Measurements from ENCODE around the gene NDUFV1. TPM values are rescaled to one million over a fixed set of nuclear protein-coding genes. Genes with fewer than 3 reads are reported as not detected.

NDUFV1 gene
- total and polyA plus RNA-seq, 9 of the 15 experiments (the other 6 are each of a cell fraction or from before 2014, with no cell fraction given), result 10.8 to 423 (median 209) TPM

DNA sequence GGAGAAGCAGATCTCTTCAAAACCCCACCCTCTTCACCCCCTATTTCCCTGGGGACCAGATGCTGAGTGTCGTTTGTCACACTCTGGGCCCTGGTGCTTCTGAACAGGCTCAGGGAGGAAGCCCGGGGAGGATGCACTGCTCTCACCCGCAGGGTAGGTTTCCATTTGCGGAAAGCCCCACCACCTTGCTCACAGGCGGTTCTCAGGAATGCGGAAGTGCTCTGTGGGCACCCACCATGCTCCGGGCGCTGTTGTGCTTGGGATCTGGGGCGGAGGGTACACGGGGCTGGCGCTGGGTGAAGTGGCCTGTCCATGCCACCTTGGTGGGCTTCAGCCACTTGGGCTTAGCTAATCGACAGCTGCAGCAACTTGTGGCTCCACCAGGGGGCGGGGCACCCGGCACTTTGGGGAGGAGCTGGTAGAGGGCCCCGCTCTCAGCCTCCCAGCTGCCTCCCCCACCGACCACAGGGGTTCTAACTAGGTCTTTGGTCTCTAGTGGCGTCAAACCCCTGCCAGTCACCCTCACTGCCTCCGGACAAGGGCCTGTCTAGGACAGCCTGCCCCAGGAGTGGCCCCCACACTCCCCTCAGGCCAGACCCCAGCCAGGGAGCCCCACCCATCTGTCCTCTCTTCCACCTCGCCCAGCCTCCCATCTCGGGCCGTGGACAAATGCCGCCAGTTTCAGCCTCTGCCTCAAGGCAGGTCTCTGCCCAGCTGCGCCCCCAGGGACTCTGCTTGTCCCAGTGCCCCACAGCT, 7.4 kb downstream of the NDUFV1 start (continued):
- TF ChIP-seq, protein P1, sequence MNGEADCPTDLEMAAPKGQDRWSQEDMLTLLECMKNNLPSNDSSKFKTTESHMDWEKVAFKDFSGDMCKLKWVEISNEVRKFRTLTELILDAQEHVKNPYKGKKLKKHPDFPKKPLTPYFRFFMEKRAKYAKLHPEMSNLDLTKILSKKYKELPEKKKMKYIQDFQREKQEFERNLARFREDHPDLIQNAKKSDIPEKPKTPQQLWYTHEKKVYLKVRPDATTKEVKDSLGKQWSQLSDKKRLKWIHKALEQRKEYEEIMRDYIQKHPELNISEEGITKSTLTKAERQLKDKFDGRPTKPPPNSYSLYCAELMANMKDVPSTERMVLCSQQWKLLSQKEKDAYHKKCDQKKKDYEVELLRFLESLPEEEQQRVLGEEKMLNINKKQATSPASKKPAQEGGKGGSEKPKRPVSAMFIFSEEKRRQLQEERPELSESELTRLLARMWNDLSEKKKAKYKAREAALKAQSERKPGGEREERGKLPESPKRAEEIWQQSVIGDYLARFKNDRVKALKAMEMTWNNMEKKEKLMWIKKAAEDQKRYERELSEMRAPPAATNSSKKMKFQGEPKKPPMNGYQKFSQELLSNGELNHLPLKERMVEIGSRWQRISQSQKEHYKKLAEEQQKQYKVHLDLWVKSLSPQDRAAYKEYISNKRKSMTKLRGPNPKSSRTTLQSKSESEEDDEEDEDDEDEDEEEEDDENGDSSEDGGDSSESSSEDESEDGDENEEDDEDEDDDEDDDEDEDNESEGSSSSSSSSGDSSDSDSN (IDR thresholded peaks at IDR 0.05; ENCODE audit: borderline replicate concordance in 1 of 2, low read depth in 2 of 2, low read length in 2 of 2), result no peak
- TF ChIP-seq, protein P2, sequence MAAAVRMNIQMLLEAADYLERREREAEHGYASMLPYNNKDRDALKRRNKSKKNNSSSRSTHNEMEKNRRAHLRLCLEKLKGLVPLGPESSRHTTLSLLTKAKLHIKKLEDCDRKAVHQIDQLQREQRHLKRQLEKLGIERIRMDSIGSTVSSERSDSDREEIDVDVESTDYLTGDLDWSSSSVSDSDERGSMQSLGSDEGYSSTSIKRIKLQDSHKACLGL (CRISPR knock-in tag; IDR thresholded peaks at IDR 0.05; ENCODE audit: borderline replicate concordance, poor library complexity, severe bottlenecking), result no peak
- no peak for TF ChIP-seq ZNF197 (CRISPR knock-in tag; IDR thresholded peaks at IDR 0.05; ENCODE audit: low read depth)
- TF ChIP-seq, protein P3, sequence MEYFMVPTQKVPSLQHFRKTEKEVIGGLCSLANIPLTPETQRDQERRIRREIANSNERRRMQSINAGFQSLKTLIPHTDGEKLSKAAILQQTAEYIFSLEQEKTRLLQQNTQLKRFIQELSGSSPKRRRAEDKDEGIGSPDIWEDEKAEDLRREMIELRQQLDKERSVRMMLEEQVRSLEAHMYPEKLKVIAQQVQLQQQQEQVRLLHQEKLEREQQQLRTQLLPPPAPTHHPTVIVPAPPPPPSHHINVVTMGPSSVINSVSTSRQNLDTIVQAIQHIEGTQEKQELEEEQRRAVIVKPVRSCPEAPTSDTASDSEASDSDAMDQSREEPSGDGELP (CRISPR knock-in tag; IDR thresholded peaks at IDR 0.05; ENCODE audit: borderline replicate concordance), result peak; percentile 49; the same call in 1 of the 2 replicates
- TF ChIP-seq HMGN3 (IDR thresholded peaks at IDR 0.05; ENCODE audit: borderline replicate concordance, extremely low read depth, insufficient read length, low read depth, low read length), result peak; percentile 46
- TF ChIP-seq SP1 (CRISPR knock-in tag; IDR thresholded peaks at IDR 0.05), result peak; percentile 28; the same call in 1 of the 2 replicates
- TF ChIP-seq ELF2 (CRISPR knock-in tag; IDR thresholded peaks at IDR 0.05), result peak; percentile 80
- no peak for TF ChIP-seq HDAC8 (tag; IDR thresholded peaks at IDR 0.05)
- TF ChIP-seq OTX1 (CRISPR knock-in tag; IDR thresholded peaks at IDR 0.05), result 0 out of 2 replicates have a peak, but pooled peaks have one; percentile 15
- no peak for TF ChIP-seq EP300 (IDR thresholded peaks at IDR 0.05; ENCODE audit: low read length)
- peak; percentile 47; the same call in 1 of the 2 replicates for TF ChIP-seq RBFOX2 (IDR thresholded peaks at IDR 0.05; ENCODE audit: low read depth, low read length)
- TF ChIP-seq ZNF354B (CRISPR knock-in tag; IDR thresholded peaks at IDR 0.05), result no peak
- peak; percentile 50; the same call in 1 of the 2 replicates for TF ChIP-seq POLR2A (conservative IDR thresholded peaks at IDR 0.05)
- TF ChIP-seq, protein P4, sequence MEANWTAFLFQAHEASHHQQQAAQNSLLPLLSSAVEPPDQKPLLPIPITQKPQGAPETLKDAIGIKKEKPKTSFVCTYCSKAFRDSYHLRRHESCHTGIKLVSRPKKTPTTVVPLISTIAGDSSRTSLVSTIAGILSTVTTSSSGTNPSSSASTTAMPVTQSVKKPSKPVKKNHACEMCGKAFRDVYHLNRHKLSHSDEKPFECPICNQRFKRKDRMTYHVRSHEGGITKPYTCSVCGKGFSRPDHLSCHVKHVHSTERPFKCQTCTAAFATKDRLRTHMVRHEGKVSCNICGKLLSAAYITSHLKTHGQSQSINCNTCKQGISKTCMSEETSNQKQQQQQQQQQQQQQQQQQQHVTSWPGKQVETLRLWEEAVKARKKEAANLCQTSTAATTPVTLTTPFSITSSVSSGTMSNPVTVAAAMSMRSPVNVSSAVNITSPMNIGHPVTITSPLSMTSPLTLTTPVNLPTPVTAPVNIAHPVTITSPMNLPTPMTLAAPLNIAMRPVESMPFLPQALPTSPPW (CRISPR knock-in tag; IDR thresholded peaks at IDR 0.05), result peak; percentile 47; the same call in 1 of the 2 replicates
- TF ChIP-seq, protein P5, sequence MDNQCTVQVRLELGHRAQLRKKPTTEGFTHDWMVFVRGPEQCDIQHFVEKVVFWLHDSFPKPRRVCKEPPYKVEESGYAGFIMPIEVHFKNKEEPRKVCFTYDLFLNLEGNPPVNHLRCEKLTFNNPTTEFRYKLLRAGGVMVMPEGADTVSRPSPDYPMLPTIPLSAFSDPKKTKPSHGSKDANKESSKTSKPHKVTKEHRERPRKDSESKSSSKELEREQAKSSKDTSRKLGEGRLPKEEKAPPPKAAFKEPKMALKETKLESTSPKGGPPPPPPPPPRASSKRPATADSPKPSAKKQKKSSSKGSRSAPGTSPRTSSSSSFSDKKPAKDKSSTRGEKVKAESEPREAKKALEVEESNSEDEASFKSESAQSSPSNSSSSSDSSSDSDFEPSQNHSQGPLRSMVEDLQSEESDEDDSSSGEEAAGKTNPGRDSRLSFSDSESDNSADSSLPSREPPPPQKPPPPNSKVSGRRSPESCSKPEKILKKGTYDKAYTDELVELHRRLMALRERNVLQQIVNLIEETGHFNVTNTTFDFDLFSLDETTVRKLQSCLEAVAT (IDR thresholded peaks at IDR 0.05), result peak in 1 of 2 experiments; percentile 48; a peak in 1 of 4 replicates
- 0 out of 4 replicates have a peak, but pooled peaks of 1 of the 2 experiments have one; percentile 14 for TF ChIP-seq SRF (CRISPR knock-in tag; IDR thresholded peaks at IDR 0.05)
- peak; percentile 79 to 86; a peak in 2 of 4 replicates for TF ChIP-seq TEAD1 (CRISPR knock-in tag; IDR thresholded peaks at IDR 0.05)
- TF ChIP-seq PHF20 (IDR thresholded peaks at IDR 0.05; ENCODE audit: partially characterized antibody), result peak; percentile 39
- TF ChIP-seq MAZ (CRISPR knock-in tag; conservative IDR thresholded peaks at IDR 0.05 in 1 of 2, IDR thresholded peaks at IDR 0.05 in 1 of 2), result peak in 1 of 2 experiments; percentile 42; a peak in 1 of 4 replicates
